DOHH2 (cell line): ENCODE data around the gene ELFN1.

Source experiments
- EZH2phosphoT487 ChIP-seq: fragments of 200-600 bp; sonication (generic); IDR thresholded peaks from 2 replicates; pipeline ENCODE4 v1.6.1; 2017; ENCODE audit warnings: borderline replicate concordance, mild to moderate bottlenecking, antibody characterized with exemption, low read length, moderate library complexity, mixed read lengths
- TF ChIP-seq, protein P1 (sequence below): fragments of 200-600 bp; sonication (generic); IDR thresholded peaks from one replicate; pipeline ENCODE4 v1.5.1; 2014; ENCODE audit warnings: antibody characterized with exemption, mild to moderate bottlenecking, low read depth, low read length; ENCODE audit not compliant: poor library complexity, severe bottlenecking

- TF ChIP-seq, protein P1, sequence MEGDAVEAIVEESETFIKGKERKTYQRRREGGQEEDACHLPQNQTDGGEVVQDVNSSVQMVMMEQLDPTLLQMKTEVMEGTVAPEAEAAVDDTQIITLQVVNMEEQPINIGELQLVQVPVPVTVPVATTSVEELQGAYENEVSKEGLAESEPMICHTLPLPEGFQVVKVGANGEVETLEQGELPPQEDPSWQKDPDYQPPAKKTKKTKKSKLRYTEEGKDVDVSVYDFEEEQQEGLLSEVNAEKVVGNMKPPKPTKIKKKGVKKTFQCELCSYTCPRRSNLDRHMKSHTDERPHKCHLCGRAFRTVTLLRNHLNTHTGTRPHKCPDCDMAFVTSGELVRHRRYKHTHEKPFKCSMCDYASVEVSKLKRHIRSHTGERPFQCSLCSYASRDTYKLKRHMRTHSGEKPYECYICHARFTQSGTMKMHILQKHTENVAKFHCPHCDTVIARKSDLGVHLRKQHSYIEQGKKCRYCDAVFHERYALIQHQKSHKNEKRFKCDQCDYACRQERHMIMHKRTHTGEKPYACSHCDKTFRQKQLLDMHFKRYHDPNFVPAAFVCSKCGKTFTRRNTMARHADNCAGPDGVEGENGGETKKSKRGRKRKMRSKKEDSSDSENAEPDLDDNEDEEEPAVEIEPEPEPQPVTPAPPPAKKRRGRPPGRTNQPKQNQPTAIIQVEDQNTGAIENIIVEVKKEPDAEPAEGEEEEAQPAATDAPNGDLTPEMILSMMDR: no peak
- no peak for TF ChIP-seq EZH2phosphoT487
Measured at GRCh38 chr7:1661461-1661860, 8.6 kb upstream of the ELFN1 start.
